ENCODE measurements around the gene B3GALT5. TPM values are rescaled to one million over a fixed set of nuclear protein-coding genes. Genes with fewer than 3 reads are reported as not detected.

Gene B3GALT5
- polyA plus RNA-seq, 1 donor (not counting 4 experiments of a cell fraction or from before 2014, with no cell fraction given) = not detected

DNA sequence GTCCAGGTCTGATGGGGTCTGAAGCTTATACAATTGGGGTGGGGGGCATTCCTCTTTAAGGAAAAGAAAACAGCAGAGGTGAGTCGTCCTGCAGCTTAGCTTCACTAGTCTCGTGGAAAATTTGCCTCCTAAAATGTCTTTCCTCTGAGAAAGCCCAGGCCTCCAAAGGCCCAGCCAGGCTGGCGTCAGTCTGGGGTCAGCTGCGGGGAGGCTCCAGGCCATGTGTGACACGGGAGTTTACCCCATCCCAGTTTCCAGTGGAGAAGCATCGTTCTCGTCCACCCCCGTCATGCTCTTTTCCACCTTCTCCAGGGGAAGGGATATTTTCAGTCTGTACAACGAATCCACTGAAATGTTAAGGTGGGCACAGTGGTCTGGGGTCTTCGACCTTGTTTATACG is 42.8 kb downstream of the B3GALT5 start:
- Histone ChIP-seq H3K9ac (ENCODE audit: control insufficient read depth, extremely low read depth, insufficient read depth, low read length) (no peak overlapping the region), H3K9me1 (ENCODE audit: control insufficient read depth, extremely low read depth, insufficient read depth, low read length) (no peaks in the 10 kb centered on the region), H3K9me3 (ENCODE audit: control insufficient read depth, low read depth, low read length) (peaks cover 8% of the 10 kb centered on the region), H3K4me2 (ENCODE audit: control insufficient read depth, extremely low read depth, insufficient read depth, low read depth, low read length) (no peak overlapping the region), H3K79me2 (ENCODE audit: control insufficient read depth, insufficient read depth, low read length) (no peaks in the 10 kb centered on the region), H3K4me3 (ENCODE audit: control insufficient read depth in 2 of 3, extremely low read depth in 1 of 3, insufficient read depth in 2 of 3, low read depth in 1 of 3, low read length in 3 of 3) (no peak overlapping the region), H3K27me3 (ENCODE audit: control insufficient read depth, extremely low read depth, insufficient read depth, low read length) (no peaks in the 10 kb centered on the region), H3K27ac (ENCODE audit: control insufficient read depth, insufficient read depth, low read length) (no peak overlapping the region), H3K4me1 (ENCODE audit: control insufficient read depth, extremely low read depth, insufficient read depth, low read length) (no peaks in the 10 kb centered on the region), H4K20me1 (ENCODE audit: control insufficient read depth, extremely low read depth, insufficient read depth, low read length) (no peaks in the 10 kb centered on the region), H2AFZ (ENCODE audit: control insufficient read depth, low read length) (no peak overlapping the region), H3K36me3 (ENCODE audit: control insufficient read depth in 2 of 2, extremely low read depth in 1 of 2, insufficient read depth in 2 of 2, low read length in 2 of 2) (no peaks in the 10 kb centered on the region)
- TF ChIP-seq EZH2 (IDR thresholded peaks at IDR 0.05; ENCODE audit: low read length) = no peak
- TF ChIP-seq, protein P1, sequence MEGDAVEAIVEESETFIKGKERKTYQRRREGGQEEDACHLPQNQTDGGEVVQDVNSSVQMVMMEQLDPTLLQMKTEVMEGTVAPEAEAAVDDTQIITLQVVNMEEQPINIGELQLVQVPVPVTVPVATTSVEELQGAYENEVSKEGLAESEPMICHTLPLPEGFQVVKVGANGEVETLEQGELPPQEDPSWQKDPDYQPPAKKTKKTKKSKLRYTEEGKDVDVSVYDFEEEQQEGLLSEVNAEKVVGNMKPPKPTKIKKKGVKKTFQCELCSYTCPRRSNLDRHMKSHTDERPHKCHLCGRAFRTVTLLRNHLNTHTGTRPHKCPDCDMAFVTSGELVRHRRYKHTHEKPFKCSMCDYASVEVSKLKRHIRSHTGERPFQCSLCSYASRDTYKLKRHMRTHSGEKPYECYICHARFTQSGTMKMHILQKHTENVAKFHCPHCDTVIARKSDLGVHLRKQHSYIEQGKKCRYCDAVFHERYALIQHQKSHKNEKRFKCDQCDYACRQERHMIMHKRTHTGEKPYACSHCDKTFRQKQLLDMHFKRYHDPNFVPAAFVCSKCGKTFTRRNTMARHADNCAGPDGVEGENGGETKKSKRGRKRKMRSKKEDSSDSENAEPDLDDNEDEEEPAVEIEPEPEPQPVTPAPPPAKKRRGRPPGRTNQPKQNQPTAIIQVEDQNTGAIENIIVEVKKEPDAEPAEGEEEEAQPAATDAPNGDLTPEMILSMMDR (optimal IDR thresholded peaks at IDR 0.05 in 1 of 3, IDR thresholded peaks at IDR 0.05 in 1 of 3, conservative IDR thresholded peaks at IDR 0.05 in 1 of 3; ENCODE audit: extremely low read depth in 1 of 3, insufficient read depth in 2 of 3, low read length in 3 of 3) = no peak
- FAIRE-seq (no peak), DNase-seq (ENCODE audit: low read depth, low spot score) (no peak)
- dilution Hi-C loops (cut with MboI; ENCODE audit: extremely low pct_ligation_motif_present, low sequenced_read_pairs) = no loop called here

DNA sequence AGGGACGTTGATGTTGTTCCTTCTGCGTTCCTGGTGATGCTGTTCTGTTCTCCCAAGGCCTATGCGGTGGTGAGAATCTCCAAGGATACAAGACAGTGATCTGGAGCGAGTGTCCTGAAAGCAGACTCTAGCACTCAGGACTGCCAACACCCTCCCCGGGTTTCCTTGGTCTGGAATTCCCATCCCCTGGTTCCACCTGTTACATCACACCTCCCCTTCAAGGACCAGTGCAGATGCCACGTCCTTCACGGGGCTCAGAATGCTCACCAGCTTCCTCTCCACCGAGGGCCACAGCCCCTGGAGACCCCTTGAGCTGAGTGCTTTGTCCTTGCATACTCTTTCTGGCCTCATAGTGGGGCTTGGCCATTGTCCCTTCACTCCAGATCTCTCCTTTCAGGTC is 43.5 kb downstream of the B3GALT5 start:
- Histone ChIP-seq H3K27ac (ENCODE audit: control insufficient read depth, insufficient read depth, low read length) (no peak overlapping the region), H2AFZ (ENCODE audit: control insufficient read depth, low read length) (no peak overlapping the region), H3K9ac (ENCODE audit: control insufficient read depth, extremely low read depth, insufficient read depth, low read length) (no peak overlapping the region), H3K4me1 (ENCODE audit: control insufficient read depth, extremely low read depth, insufficient read depth, low read length) (no peaks in the 10 kb centered on the region), H3K9me3 (ENCODE audit: control insufficient read depth, low read depth, low read length) (peaks cover 8% of the 10 kb centered on the region), H3K4me2 (ENCODE audit: control insufficient read depth, extremely low read depth, insufficient read depth, low read depth, low read length) (no peak overlapping the region), H3K9me1 (ENCODE audit: control insufficient read depth, extremely low read depth, insufficient read depth, low read length) (no peaks in the 10 kb centered on the region), H3K27me3 (ENCODE audit: control insufficient read depth, extremely low read depth, insufficient read depth, low read length) (no peaks in the 10 kb centered on the region), H3K4me3 (ENCODE audit: control insufficient read depth in 2 of 3, extremely low read depth in 1 of 3, insufficient read depth in 2 of 3, low read depth in 1 of 3, low read length in 3 of 3) (no peak overlapping the region), H3K79me2 (ENCODE audit: control insufficient read depth, insufficient read depth, low read length) (no peaks in the 10 kb centered on the region), H4K20me1 (ENCODE audit: control insufficient read depth, extremely low read depth, insufficient read depth, low read length) (no peaks in the 10 kb centered on the region), H3K36me3 (ENCODE audit: control insufficient read depth in 2 of 2, extremely low read depth in 1 of 2, insufficient read depth in 2 of 2, low read length in 2 of 2) (no peaks in the 10 kb centered on the region)
- FAIRE-seq = no peak
- TF ChIP-seq EZH2 (IDR thresholded peaks at IDR 0.05; ENCODE audit: low read length) = no peak
- TF ChIP-seq, protein P1 (optimal IDR thresholded peaks at IDR 0.05 in 1 of 3, IDR thresholded peaks at IDR 0.05 in 1 of 3, conservative IDR thresholded peaks at IDR 0.05 in 1 of 3; ENCODE audit: extremely low read depth in 1 of 3, insufficient read depth in 2 of 3, low read length in 3 of 3) = no peak
- dilution Hi-C loops (cut with MboI; ENCODE audit: extremely low pct_ligation_motif_present, low sequenced_read_pairs) = no loop called here
- no peak for DNase-seq (ENCODE audit: low read depth, low spot score)
